ENCODE measurements around the gene VSIG10L. TPM values are rescaled to one million over a fixed set of nuclear protein-coding genes. Genes with fewer than 3 reads are reported as not detected.
A peak's percentile ranks its signal among the peaks of the same experiment; 100 is the strongest.

VSIG10L gene
- polyA plus RNA-seq, 2 of the 4 experiments (the other 2 are of a cell fraction): 6.7 to 9.2 TPM

DNA sequence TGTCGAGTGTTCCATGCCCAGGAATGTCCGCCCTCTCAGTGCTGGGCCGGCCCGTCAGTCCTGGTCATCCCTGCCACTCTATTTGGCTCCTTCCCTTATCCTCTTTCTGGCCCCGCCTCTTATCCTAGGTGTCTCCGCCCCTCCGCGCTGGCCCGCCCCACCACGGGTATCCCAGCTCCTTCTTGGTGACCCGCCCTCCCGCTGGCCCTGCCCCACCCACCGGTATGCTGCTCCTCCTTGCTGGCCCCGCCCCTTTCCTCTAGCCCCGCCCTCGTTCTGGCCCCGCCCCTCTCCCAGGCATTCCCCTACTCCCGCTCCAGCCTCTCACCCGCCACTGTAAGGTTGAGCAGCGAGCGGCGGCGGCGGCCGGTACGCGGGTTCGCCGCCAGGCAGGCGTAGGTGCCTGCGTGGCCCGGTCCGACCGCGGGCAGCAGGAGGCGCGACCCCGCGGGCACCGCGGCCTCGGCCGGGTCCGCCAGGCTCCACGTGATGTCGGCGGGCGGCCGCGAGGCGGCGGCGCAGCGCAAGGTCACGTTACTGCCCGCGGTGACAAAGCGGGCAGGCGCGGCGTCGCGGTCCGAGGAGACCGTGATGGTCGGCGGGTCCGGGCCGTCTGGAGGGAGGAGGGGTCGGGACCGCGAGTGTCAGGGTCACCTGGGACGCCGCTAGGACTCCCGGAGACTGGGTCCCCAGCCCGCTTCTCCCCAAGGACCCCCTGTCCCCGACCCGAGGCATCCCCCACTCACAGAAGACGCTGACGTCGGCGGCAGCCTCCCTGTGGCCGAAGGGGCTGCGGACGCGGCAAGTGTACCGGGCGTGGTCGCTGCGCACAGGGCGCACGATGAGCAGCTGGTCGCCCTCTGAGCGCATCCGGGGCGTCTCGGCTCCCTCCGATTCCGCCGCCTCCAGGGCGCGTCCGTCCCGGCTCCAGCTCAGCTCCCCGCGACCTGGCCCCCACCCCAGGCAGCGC, 2.0 kb downstream of the VSIG10L start (continued):
- TF ChIP-seq EHF (CRISPR knock-in tag; IDR thresholded peaks at IDR 0.05) (no peak; the same call in 1 of the 2 replicates), CBX8 (IDR thresholded peaks at IDR 0.05) (no peak), PHF8 (IDR thresholded peaks at IDR 0.05; ENCODE audit: borderline replicate concordance, low read depth) (peak; percentile 56; the same call in 1 of the 2 replicates), RFX5 (IDR thresholded peaks at IDR 0.05) (peak; percentile 70; the same call in 1 of the 2 replicates), NFE2L2 (conservative IDR thresholded peaks at IDR 0.05; ENCODE audit: low read length) (no peak), HOXB5 (CRISPR knock-in tag; IDR thresholded peaks at IDR 0.05) (peak; percentile 89), JUNB (IDR thresholded peaks at IDR 0.05) (no peak), MYC (IDR thresholded peaks at IDR 0.05; ENCODE audit: borderline replicate concordance, low read length) (peak; percentile 80), HDAC2 (IDR thresholded peaks at IDR 0.05) (no peak), KDM5A (IDR thresholded peaks at IDR 0.05) (no peak), ESRRA (IDR thresholded peaks at IDR 0.05; ENCODE audit: borderline replicate concordance, low read length) (no peak), RNF2 (IDR thresholded peaks at IDR 0.05; ENCODE audit: borderline replicate concordance, low read depth) (no peak), HMGXB4 (CRISPR knock-in tag; IDR thresholded peaks at IDR 0.05; ENCODE audit: borderline replicate concordance) (no peak), REST (IDR thresholded peaks at IDR 0.05) (no peak), HOXA7 (CRISPR knock-in tag; IDR thresholded peaks at IDR 0.05) (no peak), ELK1 (IDR thresholded peaks at IDR 0.05; ENCODE audit: low read depth, low read length) (no peak), BHLHE40 (IDR thresholded peaks at IDR 0.05; ENCODE audit: low read depth, low read length) (no peak), EP300 (IDR thresholded peaks at IDR 0.05) (no peak), POLR2A (IDR thresholded peaks at IDR 0.05; ENCODE audit: low read length) (peak; percentile 93), GATA3 (IDR thresholded peaks at IDR 0.05; ENCODE audit: borderline replicate concordance) (no peak), RCOR1 (IDR thresholded peaks at IDR 0.05; ENCODE audit: low read depth, low read length) (no peak), CHD4 (IDR thresholded peaks at IDR 0.05; ENCODE audit: borderline replicate concordance) (no peak), EHMT2 (IDR thresholded peaks at IDR 0.05; ENCODE audit: low read depth) (no peak)
- TF ChIP-seq, protein P1, sequence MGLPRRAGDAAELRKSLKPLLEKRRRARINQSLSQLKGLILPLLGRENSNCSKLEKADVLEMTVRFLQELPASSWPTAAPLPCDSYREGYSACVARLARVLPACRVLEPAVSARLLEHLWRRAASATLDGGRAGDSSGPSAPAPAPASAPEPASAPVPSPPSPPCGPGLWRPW (IDR thresholded peaks at IDR 0.05): no peak
- TF ChIP-seq, protein P2, sequence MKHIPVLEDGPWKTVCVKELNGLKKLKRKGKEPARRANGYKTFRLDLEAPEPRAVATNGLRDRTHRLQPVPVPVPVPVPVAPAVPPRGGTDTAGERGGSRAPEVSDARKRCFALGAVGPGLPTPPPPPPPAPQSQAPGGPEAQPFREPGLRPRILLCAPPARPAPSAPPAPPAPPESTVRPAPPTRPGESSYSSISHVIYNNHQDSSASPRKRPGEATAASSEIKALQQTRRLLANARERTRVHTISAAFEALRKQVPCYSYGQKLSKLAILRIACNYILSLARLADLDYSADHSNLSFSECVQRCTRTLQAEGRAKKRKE (CRISPR knock-in tag; IDR thresholded peaks at IDR 0.05; ENCODE audit: low read depth): peak; percentile 71; the same call in 1 of the 2 replicates
